ENCODE results near the gene VEGFA. TPM values are rescaled to one million over a fixed set of nuclear protein-coding genes. Genes with fewer than 3 reads are reported as not detected.

The VEGFA gene
- total RNA-seq, 1 donor from 2014 or later, result 31.2 TPM

DNA sequence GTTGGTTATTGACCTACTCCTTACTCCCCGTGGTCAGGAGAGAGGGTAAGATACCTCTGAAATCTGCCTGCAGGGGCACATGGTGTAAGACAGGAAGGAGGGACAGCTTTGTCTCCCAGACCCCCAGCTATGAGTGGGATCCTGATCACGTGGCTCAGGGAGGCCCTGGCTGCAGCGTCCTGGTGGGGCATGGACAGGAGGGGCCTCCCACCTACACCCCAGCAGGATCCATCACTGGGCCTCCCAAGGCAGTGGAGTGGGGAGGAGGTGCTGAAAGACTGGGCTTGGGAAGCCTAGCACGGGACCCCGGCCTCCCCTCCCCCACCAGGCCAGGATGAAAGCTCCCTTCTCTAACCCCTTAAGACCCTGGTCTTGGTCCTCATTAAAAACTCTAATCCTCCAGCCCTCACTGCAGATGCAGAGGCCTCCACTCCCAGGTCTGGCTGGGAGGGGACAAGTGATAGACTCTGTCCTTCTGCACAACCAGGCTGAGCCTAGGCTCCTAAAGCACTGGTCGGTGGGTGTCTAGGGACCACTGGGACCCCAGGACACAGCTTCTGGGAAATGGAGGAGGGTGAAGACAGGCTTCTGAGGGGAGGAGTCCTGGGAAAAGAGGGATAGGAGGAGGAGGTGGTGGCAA lies 29.6 kb upstream of the VEGFA start:
- Mint-ChIP-seq H3K36me3 (ENCODE audit: low read depth) (no peaks in the 10 kb centered on the region), H3K9me3 (no peaks in the 10 kb centered on the region), H3K4me1 (peaks cover 32% of the 10 kb centered on the region), H3K27ac (ENCODE audit: unreplicated experiment) (peak overlapping the region; percentile 35), H3K4me3 (no peak overlapping the region), H3K27me3 (ENCODE audit: low read depth) (no peaks in the 10 kb centered on the region)
- TF ChIP-seq, protein P1, sequence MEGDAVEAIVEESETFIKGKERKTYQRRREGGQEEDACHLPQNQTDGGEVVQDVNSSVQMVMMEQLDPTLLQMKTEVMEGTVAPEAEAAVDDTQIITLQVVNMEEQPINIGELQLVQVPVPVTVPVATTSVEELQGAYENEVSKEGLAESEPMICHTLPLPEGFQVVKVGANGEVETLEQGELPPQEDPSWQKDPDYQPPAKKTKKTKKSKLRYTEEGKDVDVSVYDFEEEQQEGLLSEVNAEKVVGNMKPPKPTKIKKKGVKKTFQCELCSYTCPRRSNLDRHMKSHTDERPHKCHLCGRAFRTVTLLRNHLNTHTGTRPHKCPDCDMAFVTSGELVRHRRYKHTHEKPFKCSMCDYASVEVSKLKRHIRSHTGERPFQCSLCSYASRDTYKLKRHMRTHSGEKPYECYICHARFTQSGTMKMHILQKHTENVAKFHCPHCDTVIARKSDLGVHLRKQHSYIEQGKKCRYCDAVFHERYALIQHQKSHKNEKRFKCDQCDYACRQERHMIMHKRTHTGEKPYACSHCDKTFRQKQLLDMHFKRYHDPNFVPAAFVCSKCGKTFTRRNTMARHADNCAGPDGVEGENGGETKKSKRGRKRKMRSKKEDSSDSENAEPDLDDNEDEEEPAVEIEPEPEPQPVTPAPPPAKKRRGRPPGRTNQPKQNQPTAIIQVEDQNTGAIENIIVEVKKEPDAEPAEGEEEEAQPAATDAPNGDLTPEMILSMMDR (conservative IDR thresholded peaks at IDR 0.05), result no peak
- no peak for DNase-seq (ENCODE audit: low read depth, low spot score)

DNA sequence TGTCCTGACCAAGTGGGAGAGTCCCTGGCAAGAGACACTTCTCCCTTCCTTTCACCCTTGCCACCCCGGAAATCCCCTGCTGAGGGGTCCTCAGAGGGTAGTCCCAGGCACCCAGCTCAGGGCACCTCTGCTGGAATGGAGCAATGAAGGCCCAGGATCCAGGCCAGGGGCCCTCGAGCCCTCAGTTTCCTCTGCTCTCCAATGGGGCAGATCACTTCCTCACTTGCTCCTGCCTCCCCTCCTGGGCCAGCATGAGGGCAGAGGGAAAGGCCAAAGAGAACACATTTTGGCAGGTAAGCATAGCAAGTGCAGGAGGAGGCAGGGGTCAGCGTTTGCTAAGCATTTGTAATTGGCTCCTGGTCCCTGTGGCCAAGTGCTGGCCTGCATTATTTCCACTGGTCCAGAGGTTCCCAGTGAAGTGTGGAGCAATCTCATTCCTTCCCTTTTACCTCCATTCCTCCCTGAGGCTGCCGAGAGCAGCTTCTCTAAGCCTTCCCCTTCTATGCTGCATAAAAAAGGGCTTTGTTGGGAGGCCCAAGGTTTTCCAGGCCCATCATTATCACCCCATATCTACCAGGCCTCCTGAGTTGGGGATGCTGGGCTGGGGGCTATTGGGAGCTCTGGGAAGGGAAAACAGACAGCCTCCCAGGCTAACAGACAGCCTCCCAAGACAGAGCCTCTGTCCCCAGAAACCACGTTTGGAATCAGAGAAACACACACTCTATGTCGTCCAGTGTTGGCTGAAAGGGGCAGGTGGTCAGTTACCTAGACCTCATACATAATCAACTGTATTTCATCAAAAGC lies 28.8 kb upstream of the VEGFA start:
- Mint-ChIP-seq H3K27me3 (ENCODE audit: low read depth) (no peaks in the 10 kb centered on the region), H3K4me1 (peaks cover 36% of the 10 kb centered on the region), H3K4me3 (no peak overlapping the region), H3K27ac (ENCODE audit: unreplicated experiment) (peak overlapping the region; percentile 93), H3K9me3 (no peaks in the 10 kb centered on the region), H3K36me3 (ENCODE audit: low read depth) (no peaks in the 10 kb centered on the region)
- TF ChIP-seq, protein P1 (conservative IDR thresholded peaks at IDR 0.05), result no peak
- DNase-seq (ENCODE audit: low read depth, low spot score), result no peak

DNA sequence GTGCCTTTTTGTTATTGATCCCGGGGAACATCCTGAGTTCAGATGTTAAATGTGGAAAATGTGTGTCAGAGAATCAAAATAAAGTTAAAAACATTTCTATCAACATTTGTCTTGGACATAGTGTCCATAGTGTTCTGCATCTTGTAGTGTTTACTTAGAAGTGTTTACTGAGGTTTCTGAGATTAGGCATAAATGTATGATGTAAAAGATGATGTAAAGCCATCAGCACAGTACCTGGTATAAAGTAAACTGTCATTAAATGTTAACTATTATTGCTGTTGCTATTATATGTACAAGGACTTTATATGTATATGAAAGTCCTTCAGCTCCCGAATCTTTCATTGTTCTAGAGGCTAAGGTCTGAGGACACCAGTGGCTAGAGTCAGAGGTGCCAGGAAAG lies 28.2 kb upstream of the VEGFA start:
- Mint-ChIP-seq H3K27ac (ENCODE audit: unreplicated experiment) (no peak overlapping the region), H3K36me3 (ENCODE audit: low read depth) (no peaks in the 10 kb centered on the region), H3K27me3 (ENCODE audit: low read depth) (no peaks in the 10 kb centered on the region), H3K4me1 (peaks cover 39% of the 10 kb centered on the region), H3K4me3 (no peak overlapping the region), H3K9me3 (no peaks in the 10 kb centered on the region)
- TF ChIP-seq, protein P1 (conservative IDR thresholded peaks at IDR 0.05), result no peak
- no peak for DNase-seq (ENCODE audit: low read depth, low spot score)

DNA sequence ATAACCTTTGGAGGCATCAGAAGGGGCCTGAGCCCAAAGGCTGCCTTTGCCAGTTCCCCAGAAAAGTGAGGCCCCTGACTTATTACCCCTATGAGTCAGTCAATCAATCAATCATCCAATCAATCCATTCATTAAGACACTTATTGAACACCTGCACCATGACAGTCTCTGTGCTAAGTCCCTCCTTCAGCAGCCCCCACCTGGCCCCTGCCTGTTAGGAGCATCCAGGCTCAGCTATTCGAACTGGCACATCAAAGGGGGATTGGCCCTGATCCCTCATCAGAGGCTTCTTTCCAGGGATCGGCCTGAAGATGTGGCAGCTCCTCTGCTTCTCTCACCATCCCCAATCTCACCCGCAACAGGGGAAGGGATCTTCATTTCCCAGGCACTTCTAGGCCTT lies 27.7 kb upstream of the VEGFA start:
- TF ChIP-seq, protein P1 (conservative IDR thresholded peaks at IDR 0.05), result no peak
- Mint-ChIP-seq H3K27me3 (ENCODE audit: low read depth) (no peaks in the 10 kb centered on the region), H3K4me1 (peaks cover 39% of the 10 kb centered on the region), H3K4me3 (no peak overlapping the region), H3K27ac (ENCODE audit: unreplicated experiment) (no peak overlapping the region), H3K9me3 (no peaks in the 10 kb centered on the region), H3K36me3 (ENCODE audit: low read depth) (no peaks in the 10 kb centered on the region)
- no peak for DNase-seq (ENCODE audit: low read depth, low spot score)

DNA sequence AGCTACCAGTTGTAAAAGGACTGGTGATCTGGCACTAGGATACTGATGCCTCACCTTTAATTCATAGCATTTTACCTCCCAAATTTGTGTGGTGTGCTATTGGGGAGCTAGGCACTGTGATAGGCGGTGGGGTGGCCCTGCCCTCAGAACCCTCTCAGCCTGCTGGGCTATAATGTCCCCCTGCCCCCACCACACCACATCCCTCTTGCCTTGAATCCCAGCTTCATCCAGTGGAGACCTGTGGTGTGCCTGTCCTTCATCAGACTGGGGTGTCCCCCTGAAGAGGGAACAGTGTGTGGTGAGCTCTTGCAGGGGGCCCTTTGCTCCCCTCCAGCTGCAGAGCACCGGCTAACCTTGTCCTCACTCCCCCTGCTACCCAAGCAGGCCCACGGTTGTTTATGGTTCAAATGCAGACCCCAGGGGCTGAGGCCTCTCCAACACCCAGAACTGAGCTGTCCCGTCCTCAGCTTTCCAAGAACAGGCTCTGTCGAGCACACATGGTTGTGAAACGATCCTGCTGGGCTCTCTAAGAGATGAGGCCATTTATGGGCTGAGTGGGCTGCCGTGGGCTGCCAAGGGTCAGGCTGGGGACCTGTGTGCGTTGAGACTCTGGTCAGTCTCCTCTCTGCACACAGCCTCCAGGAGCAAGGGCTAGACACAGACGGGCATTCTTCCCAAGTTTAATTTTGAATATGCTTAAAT lies 26.9 kb upstream of the VEGFA start:
- no peak overlapping the region for H3K4me3 Mint-ChIP-seq
- H3K9me3 Mint-ChIP-seq, result no peaks in the 10 kb centered on the region
- no peak for DNase-seq (ENCODE audit: low read depth, low spot score)
- no peaks in the 10 kb centered on the region for H3K36me3 Mint-ChIP-seq (ENCODE audit: low read depth)
- H3K27ac Mint-ChIP-seq (ENCODE audit: unreplicated experiment), result no peak overlapping the region
- no peaks in the 10 kb centered on the region for H3K27me3 Mint-ChIP-seq (ENCODE audit: low read depth)
- peaks cover 44% of the 10 kb centered on the region for H3K4me1 Mint-ChIP-seq
- TF ChIP-seq, protein P1 (conservative IDR thresholded peaks at IDR 0.05), result no peak
